Loucy (cell line): ENCODE data around the gene SSBP2.
"Not testable (repeated sequence)": the region's sequence is repeated elsewhere in the genome, so short reads cannot be mapped to it uniquely, and the experiment has no call there.

Experiments used
- H2AFZ ChIP-seq: fragments of 200-600 bp; sonication (generic); 2 replicates; pipeline ENCODE4 v1.6.0; 2016; ENCODE audit warnings: antibody characterized with exemption, mild to moderate bottlenecking, low read length, moderate library complexity
- H3F3A ChIP-seq: fragments of 200-600 bp; 2 replicates; pipeline ENCODE4 v1.6.0; 2016; ENCODE audit warnings: antibody characterized with exemption, low read depth, mild to moderate bottlenecking
- H3K27me3 ChIP-seq: fragments of 200-600 bp; sonication (generic); 2 replicates; pipeline ENCODE4 v1.6.1; 2014; ENCODE audit warnings: low read length, mild to moderate bottlenecking; ENCODE audit not compliant: insufficient read depth, poor library complexity, severe bottlenecking
- H3K36me3 ChIP-seq: fragments of 200-600 bp; sonication (generic); 2 replicates; pipeline ENCODE4 v1.6.1; 2016; ENCODE audit warnings: low read length; ENCODE audit not compliant: insufficient read depth
- H3K4me1 ChIP-seq: fragments of 200-600 bp; sonication (generic); 2 replicates; pipeline ENCODE4 v1.5.1; 2014; ENCODE audit warnings: low read length, mild to moderate bottlenecking; ENCODE audit not compliant: insufficient read depth, poor library complexity, severe bottlenecking
- H3K4me2 ChIP-seq: fragments of 200-600 bp; sonication (generic); 2 replicates; pipeline ENCODE4 v1.6.0; 2014; ENCODE audit warnings: antibody characterized with exemption, low read length, low read depth, mild to moderate bottlenecking; ENCODE audit not compliant: poor library complexity, severe bottlenecking
- H3K4me3 ChIP-seq: fragments of 200-600 bp; sonication (generic); 2 replicates; pipeline ENCODE4 v1.5.1; 2014; ENCODE audit warnings: low read length, mild to moderate bottlenecking, mixed read lengths; ENCODE audit not compliant: poor library complexity, severe bottlenecking
- H3K79me2 ChIP-seq: fragments of 200-600 bp; sonication (generic); 2 replicates; pipeline ENCODE4 v1.6.1; 2014; ENCODE audit warnings: low read length; ENCODE audit not compliant: insufficient read depth
- H3K9ac ChIP-seq: fragments of 200-600 bp; sonication (generic); 2 replicates; pipeline ENCODE4 v1.6.0; 2014; ENCODE audit warnings: mild to moderate bottlenecking, low read depth, low read length, moderate library complexity; ENCODE audit not compliant: poor library complexity, severe bottlenecking
- H3K9me2 ChIP-seq: fragments of 200-600 bp; sonication (generic); replicated peaks from 2 replicates; pipeline ENCODE4 v1.6.1; 2016; ENCODE audit warnings: low read depth, low read length, mixed read lengths
- H3K9me3 ChIP-seq: fragments of 200-600 bp; sonication (generic); 2 replicates; pipeline ENCODE4 v1.6.1; 2014; ENCODE audit warnings: mild to moderate bottlenecking, antibody characterized with exemption, low read length, low read depth; ENCODE audit not compliant: insufficient read depth
- H4K20me1 ChIP-seq: fragments of 200-600 bp; sonication (generic); 2 replicates; pipeline ENCODE4 v1.6.0; 2014; ENCODE audit warnings: antibody characterized with exemption, low read length, mild to moderate bottlenecking; ENCODE audit not compliant: insufficient read depth, poor library complexity, severe bottlenecking
- EZH2phosphoT487 ChIP-seq: fragments of 200-600 bp; IDR thresholded peaks from 2 replicates; pipeline ENCODE4 v1.6.1; 2018; ENCODE audit warnings: antibody characterized with exemption, mild to moderate bottlenecking, moderate library complexity, borderline replicate concordance
- TF ChIP-seq, protein P1 (sequence below): fragments of 200-600 bp; sonication (generic); conservative IDR thresholded peaks from 2 replicates; pipeline ENCODE4 v1.5.1; 2014; ENCODE audit warnings: mild to moderate bottlenecking, antibody characterized with exemption, low read length

The SSBP2 gene

DNA sequence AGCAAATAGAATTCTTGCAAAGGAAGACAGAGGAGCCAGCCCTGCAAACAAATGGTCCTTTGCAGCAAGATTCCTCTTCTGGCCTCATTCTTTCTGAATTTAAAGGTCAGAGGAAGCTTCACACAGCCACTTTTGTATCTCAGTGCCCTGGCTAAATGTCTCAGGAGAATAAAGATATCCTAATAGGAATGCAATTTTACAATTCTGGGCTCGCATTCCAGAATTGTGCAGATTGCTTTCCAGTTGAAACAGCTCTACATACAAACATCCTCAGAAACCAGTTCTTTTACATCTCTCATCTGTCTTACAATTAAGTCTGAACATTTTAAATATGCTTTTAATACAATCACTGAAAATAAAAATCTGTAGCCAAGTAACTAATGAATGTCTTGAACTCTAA, 342.4 kb downstream of the SSBP2 start:
- no peaks in the 10 kb centered on the region for H3K9me2 ChIP-seq
- no peak overlapping the region for H2AFZ ChIP-seq
- H3F3A ChIP-seq, result no peaks in the 10 kb centered on the region
- H3K36me3 ChIP-seq, result peaks cover 15% of the 10 kb centered on the region; the same call in 1 of the 2 replicates
- TF ChIP-seq, protein P1, sequence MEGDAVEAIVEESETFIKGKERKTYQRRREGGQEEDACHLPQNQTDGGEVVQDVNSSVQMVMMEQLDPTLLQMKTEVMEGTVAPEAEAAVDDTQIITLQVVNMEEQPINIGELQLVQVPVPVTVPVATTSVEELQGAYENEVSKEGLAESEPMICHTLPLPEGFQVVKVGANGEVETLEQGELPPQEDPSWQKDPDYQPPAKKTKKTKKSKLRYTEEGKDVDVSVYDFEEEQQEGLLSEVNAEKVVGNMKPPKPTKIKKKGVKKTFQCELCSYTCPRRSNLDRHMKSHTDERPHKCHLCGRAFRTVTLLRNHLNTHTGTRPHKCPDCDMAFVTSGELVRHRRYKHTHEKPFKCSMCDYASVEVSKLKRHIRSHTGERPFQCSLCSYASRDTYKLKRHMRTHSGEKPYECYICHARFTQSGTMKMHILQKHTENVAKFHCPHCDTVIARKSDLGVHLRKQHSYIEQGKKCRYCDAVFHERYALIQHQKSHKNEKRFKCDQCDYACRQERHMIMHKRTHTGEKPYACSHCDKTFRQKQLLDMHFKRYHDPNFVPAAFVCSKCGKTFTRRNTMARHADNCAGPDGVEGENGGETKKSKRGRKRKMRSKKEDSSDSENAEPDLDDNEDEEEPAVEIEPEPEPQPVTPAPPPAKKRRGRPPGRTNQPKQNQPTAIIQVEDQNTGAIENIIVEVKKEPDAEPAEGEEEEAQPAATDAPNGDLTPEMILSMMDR, result no peak
- no peaks in the 10 kb centered on the region for H3K27me3 ChIP-seq
- H3K79me2 ChIP-seq, result no peaks in the 10 kb centered on the region
- H3K4me3 ChIP-seq, result no peak overlapping the region
- H3K4me2 ChIP-seq, result no peak overlapping the region
- H4K20me1 ChIP-seq, result no peaks in the 10 kb centered on the region
- H3K9ac ChIP-seq, result no peak overlapping the region
- no peaks in the 10 kb centered on the region for H3K9me3 ChIP-seq
- no peaks in the 10 kb centered on the region for H3K4me1 ChIP-seq

DNA sequence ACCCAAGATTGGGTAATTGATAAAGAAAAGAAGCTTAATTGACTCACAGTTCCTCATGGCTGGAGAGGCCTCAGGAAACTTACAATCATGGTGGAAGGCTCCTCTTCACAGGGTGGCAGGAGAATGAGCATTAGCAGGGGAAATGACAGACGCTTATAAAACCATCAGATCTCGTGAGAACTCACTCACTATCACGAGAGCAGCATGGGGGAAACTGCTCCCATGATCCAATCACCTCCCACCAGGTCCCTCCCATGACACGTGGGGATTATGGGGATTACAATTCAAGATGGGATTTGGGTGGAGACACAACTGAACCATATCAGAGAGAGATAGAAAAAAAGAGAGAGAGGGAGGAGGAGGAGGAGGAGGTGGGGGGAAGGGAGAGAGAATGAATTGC, 343.1 kb downstream of the SSBP2 start:
- H3K4me2 ChIP-seq, H3K79me2 ChIP-seq, H3K4me1 ChIP-seq, H3K9me2 ChIP-seq, H3F3A ChIP-seq, H3K27me3 ChIP-seq, H3K9me3 ChIP-seq, H3K9ac ChIP-seq, H3K4me3 ChIP-seq, H4K20me1 ChIP-seq, H2AFZ ChIP-seq: not testable (repeated sequence)
- H3K36me3 ChIP-seq, result peaks cover 15% of the 10 kb centered on the region; the same call in 1 of the 2 replicates

DNA sequence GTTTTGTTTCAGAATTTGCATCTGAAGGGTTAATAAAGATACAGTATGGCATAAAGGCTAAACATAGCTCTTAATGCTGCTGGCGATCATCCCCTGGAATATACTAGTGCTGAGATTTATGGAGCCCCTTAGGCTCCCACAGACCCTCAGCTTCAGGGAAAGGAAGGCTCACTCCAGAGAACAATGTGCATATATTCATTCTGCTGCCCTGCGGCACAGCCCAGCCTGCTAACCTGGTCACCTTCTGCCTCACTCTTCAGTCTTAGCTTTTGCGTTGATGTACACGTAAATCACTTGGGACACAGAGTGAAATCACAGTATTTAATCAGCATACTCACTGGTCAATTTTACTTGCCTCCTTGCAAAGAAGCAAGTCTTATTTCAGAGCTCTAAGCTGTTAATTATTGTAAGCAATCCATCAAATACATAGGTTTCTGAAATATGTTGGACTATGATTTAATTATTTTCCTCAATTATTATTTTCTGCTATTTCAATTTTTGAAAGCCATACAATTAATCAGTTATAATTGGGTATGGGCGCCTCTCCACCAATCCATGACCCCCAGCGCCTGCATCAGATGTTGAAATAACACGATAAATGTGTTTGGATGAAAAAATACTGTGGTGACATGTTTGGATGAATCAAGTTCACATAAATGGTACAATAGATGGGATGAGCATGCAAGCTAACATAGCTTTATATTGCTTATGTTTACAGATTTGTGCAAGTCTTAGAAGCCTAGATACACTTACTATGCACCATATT, 345.6 kb downstream of the SSBP2 start:
- Histone ChIP-seq H3K9me3 (no peaks in the 10 kb centered on the region), H3K36me3 (peaks cover 10% of the 10 kb centered on the region; the same call in 1 of the 2 replicates), H2AFZ (no peak overlapping the region), H4K20me1 (no peaks in the 10 kb centered on the region), H3K9me2 (no peaks in the 10 kb centered on the region), H3K27me3 (no peaks in the 10 kb centered on the region), H3K9ac (no peak overlapping the region), H3K4me1 (no peaks in the 10 kb centered on the region), H3F3A (no peaks in the 10 kb centered on the region), H3K79me2 (no peaks in the 10 kb centered on the region), H3K4me3 (no peak overlapping the region), H3K4me2 (no peak overlapping the region)
- TF ChIP-seq EZH2phosphoT487, result no peak
- TF ChIP-seq, protein P1, result no peak
